ENCODE data around the gene DNM1L. TPM values are rescaled to one million over a fixed set of nuclear protein-coding genes. Genes with fewer than 3 reads are reported as not detected.

DNM1L gene
- polyA plus RNA-seq, 1 of the 3 experiments (the other 2 are of a cell fraction) = 26.6 TPM

- TF ChIP-seq FOXJ3 (CRISPR knock-in tag; IDR thresholded peaks at IDR 0.05) (no peak), GABPA (IDR thresholded peaks at IDR 0.05; ENCODE audit: low read depth) (peak; percentile 57), MXI1 (IDR thresholded peaks at IDR 0.05; ENCODE audit: low read depth, low read length) (peak; percentile 43; the same call in 1 of the 2 replicates), RAD21 (IDR thresholded peaks at IDR 0.05; ENCODE audit: low read length) (peak; percentile 12; the same call in 1 of the 2 replicates), SIN3A (IDR thresholded peaks at IDR 0.05; ENCODE audit: borderline replicate concordance, low read depth, low read length) (peak; percentile 30; the same call in 1 of the 2 replicates), TEAD4 (IDR thresholded peaks at IDR 0.05; ENCODE audit: borderline replicate concordance, insufficient read depth) (no peak), FOXM1 (IDR thresholded peaks at IDR 0.05; ENCODE audit: low read depth) (no peak)
- TF ChIP-seq, protein P1, sequence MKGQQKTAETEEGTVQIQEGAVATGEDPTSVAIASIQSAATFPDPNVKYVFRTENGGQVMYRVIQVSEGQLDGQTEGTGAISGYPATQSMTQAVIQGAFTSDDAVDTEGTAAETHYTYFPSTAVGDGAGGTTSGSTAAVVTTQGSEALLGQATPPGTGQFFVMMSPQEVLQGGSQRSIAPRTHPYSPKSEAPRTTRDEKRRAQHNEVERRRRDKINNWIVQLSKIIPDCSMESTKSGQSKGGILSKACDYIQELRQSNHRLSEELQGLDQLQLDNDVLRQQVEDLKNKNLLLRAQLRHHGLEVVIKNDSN (IDR thresholded peaks at IDR 0.05; ENCODE audit: borderline replicate concordance, low read depth) = no peak
- TF ChIP-seq, protein P2, sequence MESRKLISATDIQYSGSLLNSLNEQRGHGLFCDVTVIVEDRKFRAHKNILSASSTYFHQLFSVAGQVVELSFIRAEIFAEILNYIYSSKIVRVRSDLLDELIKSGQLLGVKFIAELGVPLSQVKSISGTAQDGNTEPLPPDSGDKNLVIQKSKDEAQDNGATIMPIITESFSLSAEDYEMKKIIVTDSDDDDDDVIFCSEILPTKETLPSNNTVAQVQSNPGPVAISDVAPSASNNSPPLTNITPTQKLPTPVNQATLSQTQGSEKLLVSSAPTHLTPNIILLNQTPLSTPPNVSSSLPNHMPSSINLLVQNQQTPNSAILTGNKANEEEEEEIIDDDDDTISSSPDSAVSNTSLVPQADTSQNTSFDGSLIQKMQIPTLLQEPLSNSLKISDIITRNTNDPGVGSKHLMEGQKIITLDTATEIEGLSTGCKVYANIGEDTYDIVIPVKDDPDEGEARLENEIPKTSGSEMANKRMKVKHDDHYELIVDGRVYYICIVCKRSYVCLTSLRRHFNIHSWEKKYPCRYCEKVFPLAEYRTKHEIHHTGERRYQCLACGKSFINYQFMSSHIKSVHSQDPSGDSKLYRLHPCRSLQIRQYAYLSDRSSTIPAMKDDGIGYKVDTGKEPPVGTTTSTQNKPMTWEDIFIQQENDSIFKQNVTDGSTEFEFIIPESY (IDR thresholded peaks at IDR 0.05; ENCODE audit: borderline replicate concordance, low read depth) = no peak
Measured at GRCh38 chr12:32679091-32679919, at the start of gene DNM1L (continued).

- Histone ChIP-seq H3K79me2 (ENCODE audit: insufficient read depth) (no peaks in the 10 kb centered on the region), H3F3A (replicated peaks; ENCODE audit: insufficient read depth) (no peaks in the 10 kb centered on the region), H3K4me3 (ENCODE audit: low read depth in 2 of 2, low read length in 1 of 2) (no peak overlapping the region), H3K36me3 (replicated peaks in 1 of 2; ENCODE audit: control insufficient read depth in 1 of 2, insufficient read depth in 2 of 2, low read length in 1 of 2) (peaks cover 2 to 6% of the 10 kb centered on the region in 2 experiments), H4K20me1 (ENCODE audit: insufficient read depth) (no peaks in the 10 kb centered on the region), H3K9me3 (no peaks in the 10 kb centered on the region), H3K9me2 (no peaks in the 10 kb centered on the region), H3K27me3 (ENCODE audit: insufficient read depth) (no peaks in the 10 kb centered on the region), H2AFZ (ENCODE audit: low read depth) (no peak overlapping the region), H3K27ac (ENCODE audit: low read depth in 2 of 2, low read length in 1 of 2) (no peak overlapping the region), H3K9ac (no peak overlapping the region), H3K4me2 (no peak overlapping the region), H3K4me1 (ENCODE audit: control insufficient read depth in 1 of 2, insufficient read depth in 2 of 2, low read depth in 1 of 2, low read length in 1 of 2) (no peaks in the 10 kb centered on the region; a peak in 1 of 4 replicates)
- ChIA-PET CTCF (interaction anchor here (1.1 to 1.4 kb wide), 2 partner anchors 11 to 185 kb away, joined by 3 read pairs; no protein-coding TSS in a partner anchor), POLR2A (no interaction called here)
- WGBS (ENCODE audit: low lambda C conversion rate) = 88% methylated on average over 6 of the region's 6 CpGs
- no peak for DNase-seq
- TF ChIP-seq, protein P3, sequence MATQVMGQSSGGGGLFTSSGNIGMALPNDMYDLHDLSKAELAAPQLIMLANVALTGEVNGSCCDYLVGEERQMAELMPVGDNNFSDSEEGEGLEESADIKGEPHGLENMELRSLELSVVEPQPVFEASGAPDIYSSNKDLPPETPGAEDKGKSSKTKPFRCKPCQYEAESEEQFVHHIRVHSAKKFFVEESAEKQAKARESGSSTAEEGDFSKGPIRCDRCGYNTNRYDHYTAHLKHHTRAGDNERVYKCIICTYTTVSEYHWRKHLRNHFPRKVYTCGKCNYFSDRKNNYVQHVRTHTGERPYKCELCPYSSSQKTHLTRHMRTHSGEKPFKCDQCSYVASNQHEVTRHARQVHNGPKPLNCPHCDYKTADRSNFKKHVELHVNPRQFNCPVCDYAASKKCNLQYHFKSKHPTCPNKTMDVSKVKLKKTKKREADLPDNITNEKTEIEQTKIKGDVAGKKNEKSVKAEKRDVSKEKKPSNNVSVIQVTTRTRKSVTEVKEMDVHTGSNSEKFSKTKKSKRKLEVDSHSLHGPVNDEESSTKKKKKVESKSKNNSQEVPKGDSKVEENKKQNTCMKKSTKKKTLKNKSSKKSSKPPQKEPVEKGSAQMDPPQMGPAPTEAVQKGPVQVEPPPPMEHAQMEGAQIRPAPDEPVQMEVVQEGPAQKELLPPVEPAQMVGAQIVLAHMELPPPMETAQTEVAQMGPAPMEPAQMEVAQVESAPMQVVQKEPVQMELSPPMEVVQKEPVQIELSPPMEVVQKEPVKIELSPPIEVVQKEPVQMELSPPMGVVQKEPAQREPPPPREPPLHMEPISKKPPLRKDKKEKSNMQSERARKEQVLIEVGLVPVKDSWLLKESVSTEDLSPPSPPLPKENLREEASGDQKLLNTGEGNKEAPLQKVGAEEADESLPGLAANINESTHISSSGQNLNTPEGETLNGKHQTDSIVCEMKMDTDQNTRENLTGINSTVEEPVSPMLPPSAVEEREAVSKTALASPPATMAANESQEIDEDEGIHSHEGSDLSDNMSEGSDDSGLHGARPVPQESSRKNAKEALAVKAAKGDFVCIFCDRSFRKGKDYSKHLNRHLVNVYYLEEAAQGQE (IDR thresholded peaks at IDR 0.05; ENCODE audit: low read depth, low read length) = no peak
- no peak for TF ChIP-seq CTCF (IDR thresholded peaks at IDR 0.05)
- no peak for TF ChIP-seq YY1 (IDR thresholded peaks at IDR 0.05; ENCODE audit: low read depth)
- TF ChIP-seq FOXJ3 (CRISPR knock-in tag; IDR thresholded peaks at IDR 0.05) = no peak
- TF ChIP-seq RAD21 (IDR thresholded peaks at IDR 0.05; ENCODE audit: low read length) = no peak
- TF ChIP-seq, protein P1 (IDR thresholded peaks at IDR 0.05; ENCODE audit: borderline replicate concordance, low read depth) = no peak
- no peak for TF ChIP-seq SIN3A (IDR thresholded peaks at IDR 0.05; ENCODE audit: borderline replicate concordance, low read depth, low read length)
- no peak for TF ChIP-seq RCOR1 (IDR thresholded peaks at IDR 0.05; ENCODE audit: low read length)
- no peak for TF ChIP-seq EZH2phosphoT487 (IDR thresholded peaks at IDR 0.05; ENCODE audit: borderline replicate concordance, low read depth)
- no peak for TF ChIP-seq EP300 (IDR thresholded peaks at IDR 0.05; ENCODE audit: borderline replicate concordance in 1 of 2, low read depth in 1 of 2, low read length in 1 of 2)
- TF ChIP-seq, protein P4, sequence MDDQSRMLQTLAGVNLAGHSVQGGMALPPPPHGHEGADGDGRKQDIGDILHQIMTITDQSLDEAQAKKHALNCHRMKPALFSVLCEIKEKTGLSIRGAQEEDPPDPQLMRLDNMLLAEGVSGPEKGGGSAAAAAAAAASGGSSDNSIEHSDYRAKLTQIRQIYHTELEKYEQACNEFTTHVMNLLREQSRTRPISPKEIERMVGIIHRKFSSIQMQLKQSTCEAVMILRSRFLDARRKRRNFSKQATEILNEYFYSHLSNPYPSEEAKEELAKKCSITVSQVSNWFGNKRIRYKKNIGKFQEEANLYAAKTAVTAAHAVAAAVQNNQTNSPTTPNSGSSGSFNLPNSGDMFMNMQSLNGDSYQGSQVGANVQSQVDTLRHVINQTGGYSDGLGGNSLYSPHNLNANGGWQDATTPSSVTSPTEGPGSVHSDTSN (IDR thresholded peaks at IDR 0.05) = no peak
Measured at GRCh38 chr12:32641287-32641901, 37.7 kb upstream of the DNM1L start.

Data from SK-N-SH (cell line).